HG03045 (cell line): Measurements from ENCODE around the gene ZNF821.
"Not testable (repeated sequence)": the region's sequence is repeated elsewhere in the genome, so short reads cannot be mapped to it uniquely, and the experiment has no call there.

Experiments
- ATAC-seq: cut with Tn5 transposase; IDR thresholded peaks from one replicate; pipeline ENCODE4 v1.9.1; 2021; ENCODE audit warnings: mild to moderate bottlenecking, moderate library complexity; ENCODE audit not compliant: unreplicated experiment

The ZNF821 gene, protein sequence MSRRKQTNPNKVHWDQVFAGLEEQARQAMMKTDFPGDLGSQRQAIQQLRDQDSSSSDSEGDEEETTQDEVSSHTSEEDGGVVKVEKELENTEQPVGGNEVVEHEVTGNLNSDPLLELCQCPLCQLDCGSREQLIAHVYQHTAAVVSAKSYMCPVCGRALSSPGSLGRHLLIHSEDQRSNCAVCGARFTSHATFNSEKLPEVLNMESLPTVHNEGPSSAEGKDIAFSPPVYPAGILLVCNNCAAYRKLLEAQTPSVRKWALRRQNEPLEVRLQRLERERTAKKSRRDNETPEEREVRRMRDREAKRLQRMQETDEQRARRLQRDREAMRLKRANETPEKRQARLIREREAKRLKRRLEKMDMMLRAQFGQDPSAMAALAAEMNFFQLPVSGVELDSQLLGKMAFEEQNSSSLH

DNA sequence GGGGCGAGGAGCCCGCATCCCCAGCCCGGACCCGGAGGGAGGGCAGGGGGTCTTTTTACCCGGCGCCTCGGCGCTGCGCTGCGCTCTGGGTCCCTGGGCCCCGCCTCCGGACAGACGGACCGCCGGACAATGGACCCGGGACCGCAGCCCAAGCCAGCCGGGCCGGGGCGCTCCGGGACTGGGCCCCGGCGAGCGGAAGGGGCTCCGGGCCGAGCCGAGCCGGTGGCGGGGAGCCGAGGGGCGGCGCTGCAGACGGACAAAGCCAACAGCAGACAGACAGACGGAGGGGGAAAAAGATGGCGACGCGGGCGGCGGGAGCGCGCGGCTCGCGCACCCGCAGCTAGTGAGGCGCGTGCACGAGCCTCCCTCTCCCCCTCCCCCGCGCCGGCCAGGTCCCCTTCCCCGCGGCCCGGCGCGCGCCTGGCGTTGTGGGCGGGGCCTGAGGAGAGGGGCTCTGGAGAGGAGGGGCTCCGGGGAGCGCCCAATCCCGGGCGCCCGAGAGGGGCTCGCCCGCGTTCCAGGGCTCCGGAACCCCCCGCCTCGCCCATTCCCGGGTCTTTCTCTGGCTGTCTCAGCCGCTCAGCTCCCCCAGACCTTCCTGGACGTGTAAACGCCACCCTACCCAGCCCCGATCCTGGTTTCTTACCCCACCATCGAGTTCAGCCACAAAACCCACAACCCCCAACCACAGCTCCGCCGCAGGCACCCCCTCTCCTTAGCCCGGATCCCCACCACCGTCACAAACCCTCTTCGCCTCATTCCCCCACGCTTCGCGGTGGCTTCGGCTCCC lies at the start of gene ZNF821:
TSS of gene ZNF821 (minus strand) at position 334 of the 790 bp plus-strand sequence. CDS start 4,236 bp downstream, outside the sequence.
- ATAC-seq: peak; percentile 63

DNA sequence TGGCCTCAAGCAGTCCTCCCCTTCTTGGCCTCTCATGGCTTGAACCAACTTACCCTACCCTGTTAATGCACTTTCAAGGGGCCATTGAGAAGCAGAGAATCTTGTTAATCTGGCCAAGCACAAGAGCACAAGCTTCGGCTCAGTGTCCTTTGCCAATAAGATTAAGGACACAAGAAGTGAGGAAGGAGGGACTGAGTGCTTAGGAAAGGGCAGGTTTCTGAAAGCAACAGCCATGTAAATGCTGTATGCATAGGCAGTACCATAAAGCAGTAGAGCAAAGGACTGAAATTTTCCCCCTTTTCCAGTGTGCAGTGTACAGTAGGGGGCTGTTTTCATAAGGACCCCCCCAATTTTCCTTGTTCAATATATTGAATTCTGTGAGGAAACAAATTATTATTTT lies 49.0 kb upstream of the ZNF821 start:
- no peak for ATAC-seq

DNA sequence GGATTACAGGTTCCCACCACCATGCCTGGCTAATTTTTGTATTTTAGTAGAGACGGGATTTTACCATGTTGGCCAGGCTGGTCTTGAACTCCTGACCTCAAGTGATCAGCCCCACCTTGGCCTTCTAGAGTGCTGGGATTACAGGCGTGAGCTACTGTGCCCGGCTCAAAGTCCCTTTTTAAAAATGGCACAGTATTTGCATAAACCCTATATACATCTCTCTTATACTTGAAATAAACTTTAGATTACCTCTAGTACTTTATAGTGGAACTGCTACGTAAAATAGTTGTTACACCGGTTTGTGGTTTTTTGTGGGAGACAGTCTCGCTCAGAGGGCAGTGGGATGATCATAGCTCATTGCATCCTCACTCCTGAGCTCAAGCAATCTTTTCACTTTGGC lies 47.6 kb upstream of the ZNF821 start:
- ATAC-seq: no peak

DNA sequence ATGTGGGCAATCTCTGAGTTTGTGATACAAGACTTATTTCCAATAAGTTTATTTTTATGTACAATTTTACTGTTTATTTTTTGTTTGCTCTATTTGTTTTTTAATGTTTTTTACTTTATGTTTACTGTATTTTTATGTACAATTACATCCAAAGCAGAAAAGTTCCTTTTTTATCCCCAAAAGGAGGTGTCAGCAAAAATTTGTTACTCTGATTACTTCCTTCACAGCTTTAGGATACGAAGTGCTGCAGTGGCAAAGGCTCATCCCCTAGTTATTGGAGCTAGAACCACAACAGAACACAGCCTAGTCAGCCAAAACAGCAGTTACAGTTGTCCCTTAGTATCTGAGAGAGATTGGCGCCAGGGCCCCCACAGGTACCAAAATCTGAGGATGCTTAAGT lies 47.0 kb upstream of the ZNF821 start:
- ATAC-seq: no peak

DNA sequence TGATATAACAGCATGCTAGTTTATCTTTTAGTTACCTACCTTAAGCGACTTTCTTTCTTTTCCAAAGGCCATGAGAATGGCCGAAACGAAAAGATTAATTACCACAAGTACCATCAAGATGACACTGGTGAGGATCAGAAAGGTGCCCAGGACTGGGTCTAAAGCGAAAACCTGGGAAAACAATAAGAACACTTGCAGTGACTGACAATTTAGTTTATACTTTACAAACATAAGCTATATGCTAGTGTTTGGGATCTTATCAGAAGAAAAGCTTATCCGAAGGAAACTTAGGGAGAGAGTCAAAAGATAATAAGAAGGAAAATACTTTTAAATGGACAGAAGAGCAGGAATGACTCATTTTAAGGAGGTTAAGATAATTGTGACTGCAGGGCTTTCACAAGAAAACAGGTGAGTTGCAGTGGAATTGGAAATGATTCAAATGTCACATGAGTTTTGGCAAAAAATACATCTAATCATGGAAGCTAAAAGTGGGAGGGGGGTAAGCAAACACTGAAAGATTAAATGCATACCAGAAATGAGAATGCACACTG lies 46.1 kb upstream of the ZNF821 start:
- ATAC-seq: no peak

DNA sequence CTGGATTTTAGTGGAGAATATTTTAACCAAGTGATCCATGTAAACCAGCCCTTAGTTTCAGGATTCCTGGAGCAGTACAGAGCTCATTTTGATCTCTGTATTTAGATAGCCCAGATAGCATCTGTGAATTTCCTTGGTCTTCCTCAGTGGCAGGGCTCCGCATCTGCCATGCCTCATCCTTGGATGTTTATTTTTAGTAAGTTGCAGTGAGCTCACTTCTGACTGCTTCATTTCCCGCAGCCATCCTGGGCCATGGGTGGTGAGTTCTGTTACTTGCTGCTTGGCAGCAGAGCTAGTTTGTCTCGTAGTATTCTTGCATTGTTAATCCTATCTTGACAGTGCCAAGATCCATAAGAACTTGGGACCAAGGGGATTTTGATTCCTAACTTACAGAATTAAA lies 45.1 kb upstream of the ZNF821 start:
- ATAC-seq: no peak

DNA sequence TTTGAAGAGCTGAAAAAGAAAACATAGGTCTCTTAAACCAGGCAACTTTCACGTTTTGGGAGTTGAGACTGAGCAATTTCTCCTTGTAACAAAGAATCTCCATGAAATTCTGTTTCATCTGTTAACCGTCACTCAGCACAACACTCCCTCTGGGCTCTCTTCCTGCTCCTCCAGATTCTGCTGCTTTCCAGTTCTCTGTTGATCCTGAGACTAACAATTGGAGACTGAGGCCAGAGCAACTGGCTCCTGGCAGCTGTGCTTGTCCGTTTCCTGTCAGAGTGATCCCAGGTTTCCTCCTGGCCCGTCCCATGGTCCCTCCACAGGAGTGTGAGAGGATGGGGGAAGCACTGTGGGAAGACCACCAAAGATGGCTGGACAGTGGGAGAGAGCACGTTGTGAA lies 43.8 kb upstream of the ZNF821 start:
- ATAC-seq: no peak

DNA sequence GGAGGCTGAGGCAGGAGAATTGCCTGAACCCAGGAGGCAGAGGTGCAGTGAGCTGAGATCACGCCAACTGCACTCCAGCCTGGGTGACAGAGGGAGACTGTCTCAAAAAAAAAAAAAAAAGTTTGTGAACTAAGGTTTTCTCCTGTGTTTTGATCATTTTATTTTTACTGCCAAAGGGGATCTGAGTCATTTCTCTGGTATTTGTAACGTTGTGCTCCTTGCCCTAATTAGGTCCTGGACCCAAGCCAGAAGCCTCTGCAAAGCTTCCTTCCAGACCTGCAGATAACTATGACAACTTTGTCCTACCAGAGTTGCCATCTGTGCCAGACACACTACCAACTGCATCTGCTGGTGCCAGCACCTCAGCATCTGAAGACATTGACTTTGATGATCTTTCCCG lies 43.4 kb upstream of the ZNF821 start:
- ATAC-seq: no peak

DNA sequence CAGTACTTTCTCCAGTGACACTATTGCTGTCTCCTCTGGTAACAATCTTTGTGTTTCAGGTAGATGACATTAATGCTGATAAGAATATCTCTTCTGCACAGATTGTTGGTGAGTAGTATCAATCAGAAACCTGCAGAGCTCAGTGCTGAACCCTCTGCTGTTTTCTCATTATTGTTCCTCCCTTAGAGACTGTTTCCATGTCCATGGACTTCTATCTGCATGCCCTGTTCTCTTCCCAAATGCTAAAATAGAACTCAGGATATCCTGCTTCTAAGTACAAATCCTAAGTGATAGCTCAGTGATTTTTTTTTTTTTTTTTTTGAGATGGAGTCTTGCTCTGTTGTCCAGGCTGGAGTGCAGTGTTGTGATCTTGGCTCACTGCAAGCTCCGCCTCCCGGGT lies 40.7 kb upstream of the ZNF821 start:
- ATAC-seq: no peak

DNA sequence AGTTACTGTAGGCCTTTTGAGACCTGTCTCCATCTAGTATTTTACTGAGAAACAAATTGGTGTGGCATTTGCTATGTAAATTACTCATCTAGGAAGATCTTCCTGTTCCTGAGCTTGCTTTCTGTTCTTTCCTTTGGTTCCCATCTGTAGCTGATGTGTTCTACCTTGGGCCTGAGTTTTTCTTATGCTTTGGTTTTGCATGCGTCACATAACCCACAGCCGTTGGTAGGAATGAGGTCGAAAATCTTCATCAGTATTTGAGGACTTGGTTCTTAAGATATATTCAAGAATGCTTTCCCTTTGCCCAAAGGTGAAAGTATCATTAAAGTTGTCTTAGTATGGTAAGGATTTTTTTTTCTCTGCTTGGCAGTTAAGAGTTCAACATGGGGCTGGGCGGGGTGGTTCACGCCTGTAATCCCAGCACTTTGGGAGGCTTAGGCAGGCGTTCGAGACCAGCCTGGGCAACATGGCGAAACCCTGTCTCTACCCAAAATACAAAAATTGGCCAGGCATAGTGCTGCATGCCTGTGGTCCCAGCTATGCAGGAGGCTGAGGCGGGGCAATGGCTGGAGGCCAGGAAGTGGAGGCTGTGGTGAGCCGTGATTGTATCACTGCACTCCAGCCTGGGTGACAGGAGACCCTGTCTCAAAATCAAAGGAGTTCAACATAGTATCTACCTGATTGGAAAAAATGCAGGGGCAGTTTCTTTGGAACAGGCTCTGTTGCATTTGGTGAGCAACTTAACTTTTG lies 40.1 kb upstream of the ZNF821 start:
- no peak for ATAC-seq

DNA sequence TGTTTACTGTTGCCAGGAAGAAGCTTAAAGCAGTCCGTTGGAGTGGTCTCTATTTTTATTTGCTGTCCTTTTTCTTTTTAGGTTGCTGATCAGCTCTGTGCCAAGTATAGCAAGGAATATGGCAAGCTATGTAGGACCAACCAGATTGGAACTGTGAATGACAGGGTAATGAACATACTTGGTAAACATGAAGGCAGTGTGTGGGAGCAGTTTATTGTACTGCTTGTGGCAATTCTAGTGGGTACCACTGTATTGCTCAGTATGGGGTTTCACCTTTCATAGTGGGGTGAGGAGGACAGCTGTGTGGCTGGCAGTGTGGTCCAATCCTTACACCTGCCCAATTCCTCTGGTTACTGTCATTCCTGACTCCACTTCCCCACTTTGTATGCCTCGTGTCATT lies 36.7 kb upstream of the ZNF821 start:
- no peak for ATAC-seq

DNA sequence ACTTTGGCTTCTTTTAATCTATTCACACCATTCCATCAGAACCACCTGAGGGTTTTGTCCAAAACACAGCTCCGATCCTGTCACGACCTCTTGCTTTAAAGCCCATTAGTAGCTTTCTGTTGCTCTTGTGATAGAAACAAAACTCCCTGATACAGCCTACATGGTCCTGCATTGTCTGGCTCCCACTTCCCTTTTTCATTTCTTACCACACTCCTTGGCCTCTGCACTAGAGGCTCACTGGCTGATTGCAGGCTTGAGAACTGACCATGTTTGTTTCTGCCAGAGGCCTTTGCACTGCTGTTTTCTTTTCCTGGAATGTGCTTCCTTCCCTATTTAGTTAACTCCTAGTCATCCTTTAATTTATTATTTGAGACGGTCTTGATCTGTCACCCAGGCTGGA lies 35.1 kb upstream of the ZNF821 start:
- ATAC-seq: peak; percentile 68

DNA sequence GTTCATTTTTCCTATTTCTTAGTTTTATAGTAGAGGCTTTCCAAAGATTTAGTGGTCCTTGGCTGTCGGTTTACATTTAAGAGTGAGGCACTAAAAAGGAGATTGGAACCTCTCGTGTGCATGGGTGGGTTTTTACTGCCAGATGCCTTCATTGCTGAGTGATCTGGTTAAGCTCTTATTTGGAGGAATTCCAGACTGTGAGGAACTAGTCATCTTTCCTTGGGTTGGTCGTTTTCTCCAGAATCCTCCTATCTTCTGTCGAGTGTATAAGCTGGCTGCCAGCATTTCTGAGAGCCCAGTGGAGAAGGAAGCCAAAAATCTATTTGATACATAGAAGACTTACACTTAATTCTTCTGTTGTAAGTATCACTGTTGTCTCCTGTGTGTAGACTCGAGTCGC lies 33.9 kb upstream of the ZNF821 start:
- ATAC-seq: no peak

DNA sequence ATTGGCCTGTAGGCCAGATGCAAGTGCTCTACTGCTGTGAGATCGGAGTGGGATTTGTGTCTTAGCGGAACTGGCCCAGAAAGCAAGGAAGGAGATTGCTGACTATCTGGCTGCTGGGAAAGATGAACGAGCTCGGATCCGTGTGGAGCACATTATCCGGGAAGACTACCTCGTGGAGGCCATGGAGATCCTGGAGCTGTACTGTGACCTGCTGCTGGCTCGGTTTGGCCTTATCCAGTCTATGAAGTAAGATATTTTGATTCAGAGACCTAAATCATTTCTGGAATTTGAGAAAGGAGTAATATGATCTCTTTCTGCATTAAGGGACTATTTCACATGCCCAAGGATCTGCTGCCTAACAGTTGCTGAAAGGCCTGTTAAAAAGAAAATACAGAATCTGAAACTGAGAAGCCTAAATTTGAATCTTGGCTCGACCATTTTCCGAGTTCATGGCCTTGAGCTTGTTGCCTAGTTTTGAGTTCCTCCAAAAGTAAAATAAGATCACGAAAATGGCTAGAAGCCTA lies 32.5 kb upstream of the ZNF821 start:
- no peak for ATAC-seq

DNA sequence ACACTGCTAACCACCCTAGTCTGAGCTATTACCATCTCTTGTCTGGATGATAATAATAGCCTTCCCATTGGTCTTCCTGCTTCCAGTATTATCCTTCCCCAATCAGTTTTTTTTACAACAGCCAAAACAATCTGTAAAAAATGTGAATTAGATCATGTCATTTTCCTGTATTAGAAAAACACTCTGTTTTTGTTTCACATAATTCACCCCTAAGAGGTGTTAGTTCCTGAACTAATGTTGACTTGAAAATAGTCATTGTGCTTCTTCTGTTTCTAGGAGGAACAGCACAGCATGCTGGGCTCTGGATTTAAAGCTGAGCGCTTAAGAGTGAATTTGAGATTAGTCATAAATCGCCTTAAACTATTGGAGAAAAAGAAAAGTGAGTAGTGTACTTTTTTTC lies 31.4 kb upstream of the ZNF821 start:
- ATAC-seq: no peak

DNA sequence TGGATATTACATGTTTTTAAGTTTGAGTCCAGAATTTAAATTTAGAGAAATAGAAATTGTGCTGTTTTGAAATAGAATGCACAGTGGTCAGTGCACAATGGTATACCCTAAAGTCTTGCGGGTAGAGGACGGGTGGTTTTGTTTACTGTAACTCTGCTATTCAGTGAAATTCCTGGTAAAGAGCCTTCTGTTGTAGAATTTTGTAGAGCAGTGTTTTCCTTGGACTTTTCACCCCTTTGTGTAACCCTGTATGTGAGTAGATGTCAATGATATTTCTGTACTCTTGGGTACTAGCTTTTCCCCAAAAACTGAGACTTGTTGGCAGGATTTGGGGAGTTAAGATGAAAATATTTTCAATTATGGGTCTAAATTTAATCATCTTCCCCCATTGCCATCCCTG lies 30.8 kb upstream of the ZNF821 start:
- no peak for ATAC-seq

DNA sequence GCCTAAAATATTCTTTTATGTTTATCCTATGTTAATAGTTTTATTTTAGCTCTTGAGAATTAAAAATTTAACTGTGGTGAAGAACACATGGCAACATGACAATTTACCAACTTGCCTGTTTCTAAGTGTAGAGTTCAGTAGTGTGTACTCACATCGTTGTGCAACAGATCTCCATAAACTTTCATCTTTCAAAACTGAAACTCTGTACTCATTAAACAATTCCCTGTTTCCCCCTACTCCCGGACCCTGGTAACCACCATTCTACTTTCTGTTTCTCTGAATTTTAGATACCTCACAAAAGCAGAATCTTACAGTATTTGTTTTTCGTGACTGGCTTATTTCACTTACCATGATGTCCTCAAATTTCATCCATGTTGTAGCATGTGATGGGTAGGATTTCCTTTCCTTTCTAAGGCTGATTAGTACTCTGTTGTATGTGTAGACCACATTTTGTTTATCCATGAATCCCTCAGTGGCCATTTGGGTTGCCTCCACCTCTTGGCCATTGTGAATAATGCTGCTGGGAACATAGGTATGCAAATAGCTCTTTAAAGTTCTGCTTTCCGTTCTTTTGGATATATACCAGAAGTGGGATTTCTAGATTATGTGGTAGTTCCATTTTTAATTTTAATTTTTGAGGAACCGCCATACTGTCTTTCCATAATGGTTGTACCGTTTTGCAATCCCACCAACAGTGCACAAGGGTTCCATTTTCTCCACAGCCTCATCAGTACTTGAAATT lies 28.7 kb upstream of the ZNF821 start:
- ATAC-seq: no peak

DNA sequence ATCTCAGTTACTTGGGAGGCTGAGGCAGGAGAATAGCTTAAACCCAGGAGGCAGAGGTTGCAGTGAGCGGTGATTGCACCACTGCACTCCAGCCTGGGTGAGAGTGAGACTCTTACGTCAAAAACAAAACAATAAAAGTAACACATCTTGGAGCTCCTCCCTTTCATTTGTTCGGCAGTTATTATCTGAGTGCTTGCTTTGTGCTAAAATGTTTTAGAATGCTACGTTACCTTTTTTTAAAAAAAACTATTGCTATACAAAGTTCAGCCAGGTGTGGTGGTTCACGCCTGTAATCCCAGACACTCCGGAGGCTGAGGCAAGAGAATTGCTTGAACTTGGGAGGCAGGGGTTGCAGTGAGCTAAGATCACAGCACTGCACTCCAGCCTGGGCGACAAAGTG lies 27.1 kb upstream of the ZNF821 start:
- no peak for ATAC-seq

DNA sequence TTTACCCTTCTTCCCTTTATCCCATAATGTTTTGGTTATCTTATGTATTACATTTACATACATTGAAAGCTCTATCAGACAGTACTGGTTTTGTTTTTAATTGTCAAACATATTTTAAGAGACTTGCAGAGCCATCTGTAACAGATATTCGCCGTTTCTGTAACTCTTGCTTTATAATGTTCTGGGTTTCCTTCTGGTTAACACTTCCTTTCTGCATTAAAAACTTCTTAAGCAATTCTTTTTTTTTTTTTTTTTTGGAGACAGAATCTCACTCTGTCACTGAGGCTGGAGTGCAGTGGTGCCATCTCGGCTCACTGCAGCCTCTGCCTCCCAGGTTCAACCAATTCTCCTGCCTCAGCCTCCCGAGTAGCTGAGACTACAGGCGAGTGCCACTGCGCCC lies 21.8 kb upstream of the ZNF821 start:
- not testable (repeated sequence) for ATAC-seq

DNA sequence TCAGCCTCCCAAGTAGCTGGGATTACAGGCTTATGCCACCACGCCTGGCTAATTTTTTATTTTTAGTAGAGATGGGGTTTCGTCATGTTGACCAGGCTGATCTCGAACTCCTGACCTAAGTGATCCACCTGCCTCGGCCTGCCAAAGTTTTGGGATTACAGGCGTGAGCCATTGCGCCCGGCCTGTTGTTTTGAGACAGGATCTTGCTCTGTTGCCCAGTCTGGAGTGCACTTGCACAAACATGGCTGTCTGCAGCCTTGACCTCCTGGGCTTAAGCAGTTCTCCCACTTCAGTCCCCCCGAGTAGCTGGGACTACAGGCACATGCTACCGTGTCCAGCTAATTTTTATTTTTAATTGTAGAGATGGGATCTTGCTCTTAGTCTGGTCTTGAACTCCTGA lies 20.3 kb upstream of the ZNF821 start:
- no peak for ATAC-seq
